KMS-11 (cell line): Measurements from ENCODE around the gene DEPDC4.
A peak's percentile ranks its signal among the peaks of the same experiment; 100 is the strongest.

Experiments
- H2AFZ ChIP-seq: fragments of 200-600 bp; sonication (generic); 2 replicates; pipeline ENCODE4 v1.6.1; 2016; ENCODE audit warnings: antibody characterized with exemption, mixed run types, low read depth
- H3K27ac ChIP-seq: fragments of 200-600 bp; sonication (generic); 2 replicates; pipeline ENCODE4 v1.6.1; 2016; ENCODE audit warnings: mild to moderate bottlenecking, mixed run types
- H3K27me3 ChIP-seq: fragments of 200-600 bp; sonication (generic); 2 replicates; pipeline ENCODE4 v1.6.1; 2017; ENCODE audit warnings: mild to moderate bottlenecking, low read depth, mixed run types, moderate library complexity; ENCODE audit not compliant: insufficient read depth
- H3K36me3 ChIP-seq: fragments of 200-600 bp; sonication (generic); 2 replicates; pipeline ENCODE4 v1.6.1; 2017; ENCODE audit warnings: mild to moderate bottlenecking, mixed run types; ENCODE audit not compliant: insufficient read depth
- H3K4me1 ChIP-seq: fragments of 200-600 bp; sonication (generic); 2 replicates; pipeline ENCODE4 v1.6.1; 2016; ENCODE audit warnings: mild to moderate bottlenecking, low read depth, mixed run types; ENCODE audit not compliant: poor library complexity, severe bottlenecking
- H3K4me2 ChIP-seq: fragments of 200-600 bp; sonication (generic); 2 replicates; pipeline ENCODE4 v1.7.0; 2016; ENCODE audit warnings: mild to moderate bottlenecking, mixed run types
- H3K4me3 ChIP-seq: fragments of 200-600 bp; sonication (generic); IDR thresholded peaks from 2 replicates; pipeline ENCODE4 v1.6.1; 2017; ENCODE audit warnings: low read depth, low read length, mixed read lengths; ENCODE audit not compliant: insufficient read depth
- H3K79me2 ChIP-seq: fragments of 200-600 bp; sonication (generic); 2 replicates; pipeline ENCODE4 v1.6.1; 2016; ENCODE audit warnings: low read depth, mixed run types; ENCODE audit not compliant: insufficient read depth
- H3K9ac ChIP-seq: fragments of 200-600 bp; sonication (generic); 2 replicates; pipeline ENCODE4 v1.6.1; 2016; ENCODE audit warnings: mild to moderate bottlenecking, mixed run types
- H4K20me1 ChIP-seq: fragments of 200-600 bp; sonication (generic); 2 replicates; pipeline ENCODE4 v1.6.1; 2016; ENCODE audit warnings: mild to moderate bottlenecking, mixed run types; ENCODE audit not compliant: insufficient read depth
- TF ChIP-seq, protein P1 (sequence below): fragments of 200-600 bp; sonication (generic); conservative IDR thresholded peaks from 2 replicates; pipeline ENCODE4 v1.6.1; 2017; ENCODE audit warnings: low read depth, mild to moderate bottlenecking, antibody characterized with exemption, low read length, moderate library complexity, mixed read lengths

Gene DEPDC4

DNA sequence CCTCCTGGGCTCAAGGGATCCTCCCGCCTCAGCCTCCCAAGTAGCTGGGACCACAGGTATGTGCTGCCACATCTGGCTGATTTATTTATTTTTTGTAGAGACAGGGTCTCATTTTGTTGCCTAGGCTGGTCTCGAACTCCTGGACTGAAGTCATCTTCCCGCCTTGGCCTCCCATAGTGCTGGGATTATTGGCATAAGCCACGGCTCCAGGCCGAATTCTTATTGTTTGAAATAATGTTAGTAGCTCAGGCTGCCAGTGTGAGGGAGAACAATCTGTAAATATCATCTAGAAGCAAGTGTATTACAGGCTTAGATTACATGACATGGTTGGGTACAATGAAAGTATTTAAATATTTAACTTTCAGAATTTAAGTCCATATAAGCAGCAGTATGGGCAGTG is 58.0 kb downstream of the DEPDC4 start:
- Histone ChIP-seq H3K4me1 (no peaks in the 10 kb centered on the region), H3K27me3 (no peaks in the 10 kb centered on the region), H3K36me3 (peaks cover 4% of the 10 kb centered on the region; the same call in 1 of the 2 replicates), H3K9ac (no peak overlapping the region), H3K79me2 (no peaks in the 10 kb centered on the region), H4K20me1 (no peaks in the 10 kb centered on the region), H2AFZ (no peak overlapping the region), H3K27ac (no peak overlapping the region), H3K4me2 (no peak overlapping the region), H3K4me3 (no peak overlapping the region)
- TF ChIP-seq, protein P1, sequence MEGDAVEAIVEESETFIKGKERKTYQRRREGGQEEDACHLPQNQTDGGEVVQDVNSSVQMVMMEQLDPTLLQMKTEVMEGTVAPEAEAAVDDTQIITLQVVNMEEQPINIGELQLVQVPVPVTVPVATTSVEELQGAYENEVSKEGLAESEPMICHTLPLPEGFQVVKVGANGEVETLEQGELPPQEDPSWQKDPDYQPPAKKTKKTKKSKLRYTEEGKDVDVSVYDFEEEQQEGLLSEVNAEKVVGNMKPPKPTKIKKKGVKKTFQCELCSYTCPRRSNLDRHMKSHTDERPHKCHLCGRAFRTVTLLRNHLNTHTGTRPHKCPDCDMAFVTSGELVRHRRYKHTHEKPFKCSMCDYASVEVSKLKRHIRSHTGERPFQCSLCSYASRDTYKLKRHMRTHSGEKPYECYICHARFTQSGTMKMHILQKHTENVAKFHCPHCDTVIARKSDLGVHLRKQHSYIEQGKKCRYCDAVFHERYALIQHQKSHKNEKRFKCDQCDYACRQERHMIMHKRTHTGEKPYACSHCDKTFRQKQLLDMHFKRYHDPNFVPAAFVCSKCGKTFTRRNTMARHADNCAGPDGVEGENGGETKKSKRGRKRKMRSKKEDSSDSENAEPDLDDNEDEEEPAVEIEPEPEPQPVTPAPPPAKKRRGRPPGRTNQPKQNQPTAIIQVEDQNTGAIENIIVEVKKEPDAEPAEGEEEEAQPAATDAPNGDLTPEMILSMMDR = no peak

DNA sequence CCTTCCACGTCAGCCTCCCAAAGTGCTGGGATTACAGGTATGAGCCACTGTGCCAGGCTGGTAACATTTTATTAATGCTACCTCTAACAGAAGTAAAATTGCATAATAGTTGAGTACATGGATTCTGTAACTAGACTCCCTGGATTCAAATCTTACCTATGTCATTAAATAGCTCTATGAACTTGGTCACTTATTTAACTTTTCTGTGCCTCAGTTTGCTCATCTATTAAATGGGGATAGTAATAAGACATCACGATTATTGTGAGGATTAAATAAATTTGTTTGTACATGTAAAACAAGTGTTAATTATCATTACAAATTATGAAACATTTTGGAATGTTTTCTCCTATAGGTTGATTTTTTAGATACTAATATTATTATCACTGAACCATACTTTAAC is 59.6 kb downstream of the DEPDC4 start:
- no peak overlapping the region for H2AFZ ChIP-seq
- H3K79me2 ChIP-seq = peaks cover under 1% of the 10 kb centered on the region; the same call in 1 of the 2 replicates
- H3K27ac ChIP-seq = no peak overlapping the region
- H3K9ac ChIP-seq = no peak overlapping the region
- peaks cover 4% of the 10 kb centered on the region; the same call in 1 of the 2 replicates for H3K36me3 ChIP-seq
- H3K4me1 ChIP-seq = peaks cover 1% of the 10 kb centered on the region
- H3K4me3 ChIP-seq = no peak overlapping the region
- TF ChIP-seq, protein P1 = no peak
- H3K4me2 ChIP-seq = no peak overlapping the region
- H3K27me3 ChIP-seq = no peaks in the 10 kb centered on the region
- no peaks in the 10 kb centered on the region for H4K20me1 ChIP-seq

DNA sequence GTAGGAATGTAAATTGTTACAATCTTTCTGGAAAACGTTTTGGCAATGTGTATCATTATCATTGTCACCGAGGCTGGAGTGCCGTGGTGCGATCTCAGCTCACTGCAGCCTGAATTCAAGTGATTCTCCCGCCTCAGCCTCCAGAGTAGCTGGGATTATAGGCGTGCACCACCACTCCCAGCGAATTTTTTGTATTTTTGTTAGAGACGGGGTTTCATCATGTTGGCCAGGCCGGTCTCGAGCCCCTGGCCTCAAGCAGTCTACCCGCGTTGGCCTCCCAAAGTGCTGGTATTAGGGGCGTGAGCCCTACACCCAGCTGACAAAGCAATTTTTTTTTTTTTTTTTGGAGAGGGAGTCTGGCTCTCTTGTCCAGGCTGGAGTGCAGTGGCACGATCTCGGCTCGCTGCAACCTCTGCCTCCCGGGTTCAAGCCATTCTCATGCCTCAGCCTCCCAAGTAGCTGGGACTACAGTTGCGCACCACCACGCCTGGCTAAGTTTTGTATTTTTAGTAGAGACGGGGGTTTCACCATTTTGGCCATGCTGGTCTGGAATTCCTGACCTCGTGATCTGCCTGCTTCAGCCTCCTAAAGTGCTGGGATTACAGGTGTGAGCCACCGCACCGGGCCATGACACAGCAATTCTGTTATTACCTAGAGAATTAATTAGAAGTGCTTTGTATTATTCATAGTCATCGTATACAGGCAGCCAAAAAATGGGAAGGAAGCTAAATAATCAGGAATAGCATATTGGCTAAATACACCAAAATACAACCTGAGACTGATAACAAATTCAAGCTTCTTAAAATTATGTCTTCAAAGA is 65.1 kb downstream of the DEPDC4 start:
- Histone ChIP-seq H3K4me1 (peaks cover 13% of the 10 kb centered on the region), H3K4me2 (peak overlapping the region; percentile 23), H3K27me3 (no peaks in the 10 kb centered on the region), H3K36me3 (no peaks in the 10 kb centered on the region), H3K4me3 (no peak overlapping the region), H2AFZ (no peak overlapping the region), H4K20me1 (no peaks in the 10 kb centered on the region), H3K9ac (no peak overlapping the region), H3K27ac (no peak overlapping the region), H3K79me2 (peaks cover 11% of the 10 kb centered on the region; the same call in 1 of the 2 replicates)
- TF ChIP-seq, protein P1 = no peak

DNA sequence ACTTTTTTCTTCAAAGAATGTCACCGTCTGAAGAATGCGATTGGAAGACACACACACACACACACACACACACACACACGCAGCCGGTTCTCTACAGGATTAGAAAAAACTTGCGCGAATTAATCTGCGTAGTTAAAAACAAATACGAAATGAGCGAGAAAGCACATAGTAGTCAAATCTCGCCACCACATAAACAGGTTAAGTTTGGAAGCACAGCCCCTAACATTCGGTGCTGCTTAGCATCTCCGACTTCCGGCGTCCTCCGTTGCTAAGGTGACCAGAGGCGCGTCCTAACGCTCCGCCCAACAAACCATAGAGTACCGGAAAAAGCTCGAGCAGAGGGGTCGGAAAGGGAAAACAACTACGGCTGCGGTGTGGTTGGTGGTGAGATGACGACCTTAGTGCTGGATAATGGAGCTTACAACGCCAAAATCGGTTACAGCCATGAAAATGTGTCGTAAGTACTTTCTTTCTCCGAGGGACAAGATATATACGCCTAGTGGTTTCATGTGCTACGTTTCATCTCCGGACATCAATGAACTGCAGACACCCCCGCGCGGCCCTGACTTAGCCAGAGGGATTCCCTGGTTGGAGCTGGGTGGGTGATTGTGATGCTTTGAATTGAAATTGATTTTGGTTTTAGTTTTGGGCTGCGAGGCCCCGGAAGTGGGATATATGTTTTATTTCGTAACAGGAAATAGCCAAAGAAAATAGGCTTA is 66.3 kb downstream of the DEPDC4 start, which contains the start of gene ACTR6:
Gene ACTR6 (plus strand): TSS at position 353 of the 719 bp plus-strand sequence. CDS start 37 bp downstream, at position 390.
- Histone ChIP-seq H3K27me3 (no peaks in the 10 kb centered on the region), H3K4me2 (peak within 1 kb of the TSS; percentile 98), H2AFZ (peak within 1 kb of the TSS; percentile 92), H3K36me3 (no peaks in the 10 kb centered on the region), H3K27ac (peak within 1 kb of the TSS; percentile 46), H3K9ac (peak within 1 kb of the TSS; percentile 50; the same call in 1 of the 2 replicates), H3K4me1 (peaks cover 13% of the 10 kb centered on the region), H3K79me2 (peaks cover 11% of the 10 kb centered on the region; the same call in 1 of the 2 replicates), H4K20me1 (no peaks in the 10 kb centered on the region), H3K4me3 (no peak within 1 kb of the TSS)
- TF ChIP-seq, protein P1 = no peak
